ENCODE data around the gene THEMIS. TPM values are rescaled to one million over a fixed set of nuclear protein-coding genes. Genes with fewer than 3 reads are reported as not detected.

THEMIS gene, protein sequence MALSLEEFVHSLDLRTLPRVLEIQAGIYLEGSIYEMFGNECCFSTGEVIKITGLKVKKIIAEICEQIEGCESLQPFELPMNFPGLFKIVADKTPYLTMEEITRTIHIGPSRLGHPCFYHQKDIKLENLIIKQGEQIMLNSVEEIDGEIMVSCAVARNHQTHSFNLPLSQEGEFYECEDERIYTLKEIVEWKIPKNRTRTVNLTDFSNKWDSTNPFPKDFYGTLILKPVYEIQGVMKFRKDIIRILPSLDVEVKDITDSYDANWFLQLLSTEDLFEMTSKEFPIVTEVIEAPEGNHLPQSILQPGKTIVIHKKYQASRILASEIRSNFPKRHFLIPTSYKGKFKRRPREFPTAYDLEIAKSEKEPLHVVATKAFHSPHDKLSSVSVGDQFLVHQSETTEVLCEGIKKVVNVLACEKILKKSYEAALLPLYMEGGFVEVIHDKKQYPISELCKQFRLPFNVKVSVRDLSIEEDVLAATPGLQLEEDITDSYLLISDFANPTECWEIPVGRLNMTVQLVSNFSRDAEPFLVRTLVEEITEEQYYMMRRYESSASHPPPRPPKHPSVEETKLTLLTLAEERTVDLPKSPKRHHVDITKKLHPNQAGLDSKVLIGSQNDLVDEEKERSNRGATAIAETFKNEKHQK
- 1 to 10 TPM in 1 of 2 donors, under 1 TPM in 1; 0.40 to 1.6 TPM for total RNA-seq

DNA sequence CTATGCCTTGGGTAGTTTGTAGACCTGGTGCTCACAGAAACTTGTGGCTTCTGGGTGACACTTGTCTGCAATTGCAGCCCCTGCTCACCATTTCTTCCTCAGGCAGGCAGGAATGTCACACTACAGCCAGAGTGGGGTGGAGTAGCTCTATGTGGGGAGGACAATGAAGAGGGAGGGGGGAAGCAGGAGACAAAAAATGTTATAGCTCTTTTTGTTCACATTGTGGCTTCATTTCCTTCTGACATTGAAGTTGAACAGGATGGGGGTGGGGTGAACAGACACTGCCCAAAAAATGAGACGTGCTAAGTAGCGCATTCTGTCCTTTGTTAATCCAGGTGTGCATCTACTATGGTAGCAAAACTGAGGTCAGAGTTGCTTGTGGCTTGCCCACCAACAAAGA is at the start of gene THEMIS:
THEMIS (minus strand) TSS at position 124 of the 400 bp plus-strand sequence. CDS start 126 bp downstream, outside the sequence.
- no peak for DNase-seq (ENCODE audit: low spot score)
- Histone ChIP-seq H3K36me3 (no peaks in the 10 kb centered on the region), H3K4me3 (no peak within 1 kb of the TSS), H3K4me1 (replicated peaks) (no peaks in the 10 kb centered on the region), H3K27me3 (replicated peaks; ENCODE audit: insufficient read depth) (no peaks in the 10 kb centered on the region), H3K27ac (no peak within 1 kb of the TSS), H3K9me3 (no peaks in the 10 kb centered on the region)
- TF ChIP-seq POLR2AphosphoS5 (IDR thresholded peaks at IDR 0.05) (no peak), POLR2A (IDR thresholded peaks at IDR 0.05) (no peak)
- TF ChIP-seq, protein P1, sequence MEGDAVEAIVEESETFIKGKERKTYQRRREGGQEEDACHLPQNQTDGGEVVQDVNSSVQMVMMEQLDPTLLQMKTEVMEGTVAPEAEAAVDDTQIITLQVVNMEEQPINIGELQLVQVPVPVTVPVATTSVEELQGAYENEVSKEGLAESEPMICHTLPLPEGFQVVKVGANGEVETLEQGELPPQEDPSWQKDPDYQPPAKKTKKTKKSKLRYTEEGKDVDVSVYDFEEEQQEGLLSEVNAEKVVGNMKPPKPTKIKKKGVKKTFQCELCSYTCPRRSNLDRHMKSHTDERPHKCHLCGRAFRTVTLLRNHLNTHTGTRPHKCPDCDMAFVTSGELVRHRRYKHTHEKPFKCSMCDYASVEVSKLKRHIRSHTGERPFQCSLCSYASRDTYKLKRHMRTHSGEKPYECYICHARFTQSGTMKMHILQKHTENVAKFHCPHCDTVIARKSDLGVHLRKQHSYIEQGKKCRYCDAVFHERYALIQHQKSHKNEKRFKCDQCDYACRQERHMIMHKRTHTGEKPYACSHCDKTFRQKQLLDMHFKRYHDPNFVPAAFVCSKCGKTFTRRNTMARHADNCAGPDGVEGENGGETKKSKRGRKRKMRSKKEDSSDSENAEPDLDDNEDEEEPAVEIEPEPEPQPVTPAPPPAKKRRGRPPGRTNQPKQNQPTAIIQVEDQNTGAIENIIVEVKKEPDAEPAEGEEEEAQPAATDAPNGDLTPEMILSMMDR (IDR thresholded peaks at IDR 0.05): no peak
- 81% methylated on average over 2 of the region's 2 CpGs for WGBS
- intact Hi-C loops (cut with DNase I): no loop called here

DNA sequence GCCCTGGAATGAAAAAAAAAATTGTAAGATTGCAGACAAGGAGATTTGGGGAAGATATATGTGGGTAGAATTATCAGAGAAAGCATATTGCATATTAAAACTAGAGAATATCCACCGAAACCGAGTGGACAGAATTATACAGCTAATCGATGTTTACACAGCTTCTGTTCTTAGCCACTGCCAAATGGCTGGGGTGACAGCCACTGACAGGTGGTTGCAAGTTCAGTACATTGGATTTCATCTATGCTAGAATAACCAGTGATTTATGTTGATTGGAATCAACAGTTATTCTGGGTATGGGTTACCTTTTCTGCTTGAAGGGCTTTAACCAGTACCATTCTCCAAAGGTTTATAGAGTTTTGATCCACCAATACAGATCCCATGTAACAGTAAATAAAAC is 48.4 kb upstream of the THEMIS start:
- TF ChIP-seq, protein P1 (IDR thresholded peaks at IDR 0.05): no peak
- TF ChIP-seq POLR2AphosphoS5 (IDR thresholded peaks at IDR 0.05): no peak
- no peak for TF ChIP-seq POLR2A (IDR thresholded peaks at IDR 0.05)

DNA sequence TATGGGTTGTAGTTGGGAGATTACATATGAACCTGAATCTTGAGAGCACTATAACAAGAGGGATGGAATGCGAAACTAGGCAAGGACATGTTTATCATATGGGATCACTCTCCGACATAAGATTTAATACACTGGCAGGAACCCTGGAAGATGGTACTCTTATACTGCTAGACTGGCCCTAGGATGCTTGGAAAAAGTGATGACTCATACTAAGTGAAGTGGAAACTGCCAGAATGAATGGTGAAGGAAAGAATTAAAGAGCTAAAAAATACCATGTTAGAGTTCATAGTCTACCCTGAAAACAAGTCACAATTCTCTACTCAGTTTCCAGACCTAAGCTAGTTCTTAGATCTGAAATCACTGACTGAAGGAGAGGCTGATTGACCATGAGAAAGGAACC is 45.5 kb upstream of the THEMIS start:
- 91% methylated on average over 2 of the region's 2 CpGs for WGBS
- Histone ChIP-seq H3K27me3 (replicated peaks; ENCODE audit: insufficient read depth) (no peaks in the 10 kb centered on the region), H3K4me1 (replicated peaks) (no peaks in the 10 kb centered on the region), H3K36me3 (no peaks in the 10 kb centered on the region), H3K4me3 (no peak overlapping the region), H3K9me3 (no peaks in the 10 kb centered on the region), H3K27ac (no peak overlapping the region)
- intact Hi-C loops (cut with DNase I): no loop called here
- TF ChIP-seq, protein P1 (IDR thresholded peaks at IDR 0.05): no peak
- TF ChIP-seq POLR2A (IDR thresholded peaks at IDR 0.05) (no peak), POLR2AphosphoS5 (IDR thresholded peaks at IDR 0.05) (no peak)
- DNase-seq (ENCODE audit: low spot score): no peak

More for the DNA sequence above, 48.4 kb upstream of the THEMIS start:
- Histone ChIP-seq H3K4me1 (replicated peaks) (no peaks in the 10 kb centered on the region), H3K36me3 (no peaks in the 10 kb centered on the region), H3K4me3 (no peak overlapping the region), H3K27me3 (replicated peaks; ENCODE audit: insufficient read depth) (no peaks in the 10 kb centered on the region), H3K9me3 (no peaks in the 10 kb centered on the region), H3K27ac (no peak overlapping the region)
- intact Hi-C loops (cut with DNase I): no loop called here
- no peak for DNase-seq (ENCODE audit: low spot score)
- 79% methylated on average over 3 of the region's 3 CpGs for WGBS

DNA sequence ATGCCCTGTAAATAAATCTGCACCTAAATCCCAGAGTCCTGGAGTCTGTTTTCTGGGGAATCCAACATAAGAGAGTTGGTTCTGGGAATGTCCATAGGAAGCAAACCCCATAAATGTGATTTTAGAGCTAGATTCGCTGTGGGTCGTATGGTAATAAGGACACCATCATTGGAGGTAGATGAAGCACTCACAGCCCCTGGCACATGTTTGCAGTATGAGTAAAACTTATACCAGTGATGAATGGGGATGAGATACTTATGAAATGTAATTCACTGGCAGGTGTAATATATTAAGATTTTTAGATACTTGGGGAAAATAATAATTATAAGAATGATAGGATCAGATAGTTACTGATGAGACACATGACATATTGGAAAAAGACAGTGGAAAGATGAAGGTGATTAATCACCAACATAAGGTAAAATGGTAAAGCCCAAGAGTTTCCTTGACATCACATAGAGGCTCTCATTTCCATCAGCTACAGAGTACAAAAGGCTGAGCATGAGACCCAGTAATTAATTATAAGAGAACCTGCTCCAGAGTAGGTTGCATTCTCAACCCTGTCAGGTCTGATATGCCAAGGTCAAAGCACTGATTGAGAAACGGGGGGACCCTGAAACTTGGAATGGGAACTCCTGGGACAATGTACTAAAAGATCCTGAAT is 44.7 kb upstream of the THEMIS start:
- DNase-seq (ENCODE audit: low spot score): no peak
- Histone ChIP-seq H3K27ac (no peak overlapping the region), H3K4me1 (replicated peaks) (no peaks in the 10 kb centered on the region), H3K27me3 (replicated peaks; ENCODE audit: insufficient read depth) (no peaks in the 10 kb centered on the region), H3K9me3 (no peaks in the 10 kb centered on the region), H3K4me3 (no peak overlapping the region), H3K36me3 (no peaks in the 10 kb centered on the region)
- WGBS: 94% methylated on average over 3 of the region's 3 CpGs
- TF ChIP-seq, protein P1 (IDR thresholded peaks at IDR 0.05): no peak
- TF ChIP-seq POLR2AphosphoS5 (IDR thresholded peaks at IDR 0.05) (no peak), POLR2A (IDR thresholded peaks at IDR 0.05) (no peak)
- intact Hi-C loops (cut with DNase I): no loop called here

Data from prostate gland (tissue), 2 donors.